Measurements from ENCODE around the gene IGFLR1. TPM values are rescaled to one million over a fixed set of nuclear protein-coding genes. Genes with fewer than 3 reads are reported as not detected.

The IGFLR1 gene
- total and polyA plus RNA-seq, 9 of the 15 experiments (the other 6 are each of a cell fraction or from before 2014, with no cell fraction given), result 1.0 to 14.3 (median 4.6) TPM

DNA sequence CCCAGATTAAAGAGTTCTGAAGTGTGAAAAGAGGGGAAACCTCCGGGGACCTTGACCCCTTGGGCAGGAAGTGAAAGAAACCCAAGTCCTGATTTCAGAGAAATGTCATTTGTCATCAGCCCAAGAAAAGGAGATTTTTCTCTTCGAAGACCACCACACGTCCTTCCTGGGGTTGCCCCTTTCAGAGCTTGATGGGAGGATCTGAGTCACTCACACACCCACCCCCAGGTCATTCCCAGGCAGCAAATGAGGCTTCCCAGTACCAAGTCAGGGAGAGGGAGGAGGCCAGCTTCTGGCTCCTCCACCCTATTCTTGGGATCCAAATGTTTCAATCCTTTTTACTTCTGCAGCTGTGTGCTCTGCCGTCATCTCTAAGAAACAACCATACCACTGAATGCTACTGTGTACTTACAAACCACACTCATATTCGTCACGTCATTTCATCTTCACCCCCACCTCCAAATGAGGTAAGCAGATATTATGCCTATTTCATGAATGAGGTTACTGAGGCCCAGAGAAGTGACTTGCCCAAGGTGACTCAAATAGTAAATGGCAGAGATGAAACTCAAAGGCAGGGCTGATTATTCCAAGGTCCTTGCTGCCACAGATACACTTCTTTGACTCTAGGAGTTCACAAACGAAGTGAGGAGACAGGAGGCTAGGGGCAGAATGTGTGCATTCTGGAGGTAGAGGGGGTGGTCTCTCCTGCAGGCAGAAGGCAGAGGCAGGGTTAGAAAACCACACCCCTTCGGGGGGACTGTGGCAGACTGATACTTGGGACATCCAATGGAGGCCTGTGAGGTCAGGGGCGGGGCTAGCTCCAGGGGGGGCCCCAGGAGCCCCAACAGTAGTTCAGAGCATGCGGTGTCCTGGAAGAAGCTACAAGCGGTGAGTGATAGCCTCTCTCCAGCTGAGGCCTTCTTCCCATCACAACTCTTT, 29.4 kb downstream of the IGFLR1 start:
- peaks cover 8 to 36% of the 10 kb centered on the region in 2 experiments for H3K4me1 ChIP-seq (replicated peaks in 1 of 2; ENCODE audit: control insufficient read depth in 2 of 2, insufficient read depth in 2 of 2, low read length in 2 of 2)
- H3K9ac ChIP-seq (ENCODE audit: insufficient read depth in 1 of 2, low read depth in 2 of 2, low read length in 2 of 2), result no peak overlapping the region
- ChIA-PET POLR2A (interaction anchor here (0.6 to 1.4 kb wide), 3 partner anchors 9 to 28 kb away, joined by 3 read pairs; no protein-coding TSS in a partner anchor), CTCF (ENCODE audit: low intra/inter-chr PET ratio) (interaction anchor here (0.5 to 1.0 kb wide), 2 partner anchors 8 to 146 kb away, joined by 3 read pairs; no protein-coding TSS in a partner anchor)
- DNase-seq (ENCODE audit: extremely low read depth in 1 of 4, low spot score in 3 of 4) (peak in 3 of 4 experiments; percentile 36 to 37 (median 37)), ATAC-seq (no peak), FAIRE-seq (no peak)
- 7% methylated on average over 11 of the region's 11 CpGs for WGBS (ENCODE audit: insufficient coverage, low coverage, missing lambda C conversion rate)
- H2AFZ ChIP-seq (ENCODE audit: low read depth, low read length), result no peak overlapping the region
- in situ Hi-C loops (cut with MboI), result no loop called here
- no peaks in the 10 kb centered on the region for H4K20me1 ChIP-seq (replicated peaks; ENCODE audit: control insufficient read depth, insufficient read depth, low read length)
- H3K36me3 ChIP-seq (ENCODE audit: control insufficient read depth, insufficient read depth, low read length), result no peaks in the 10 kb centered on the region
- H3K4me2 ChIP-seq (ENCODE audit: insufficient read depth, low read length), result no peak overlapping the region
- peaks cover 22 to 62% of the 10 kb centered on the region in 2 experiments for H3K27me3 ChIP-seq (ENCODE audit: control insufficient read depth in 2 of 2, insufficient read depth in 2 of 2, low read length in 2 of 2)
- TF ChIP-seq, protein P1, sequence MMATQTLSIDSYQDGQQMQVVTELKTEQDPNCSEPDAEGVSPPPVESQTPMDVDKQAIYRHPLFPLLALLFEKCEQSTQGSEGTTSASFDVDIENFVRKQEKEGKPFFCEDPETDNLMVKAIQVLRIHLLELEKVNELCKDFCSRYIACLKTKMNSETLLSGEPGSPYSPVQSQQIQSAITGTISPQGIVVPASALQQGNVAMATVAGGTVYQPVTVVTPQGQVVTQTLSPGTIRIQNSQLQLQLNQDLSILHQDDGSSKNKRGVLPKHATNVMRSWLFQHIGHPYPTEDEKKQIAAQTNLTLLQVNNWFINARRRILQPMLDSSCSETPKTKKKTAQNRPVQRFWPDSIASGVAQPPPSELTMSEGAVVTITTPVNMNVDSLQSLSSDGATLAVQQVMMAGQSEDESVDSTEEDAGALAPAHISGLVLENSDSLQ (IDR thresholded peaks at IDR 0.05), result peak; percentile 51; the same call in 1 of the 2 replicates
- no peak for TF ChIP-seq SAP30 (IDR thresholded peaks at IDR 0.05; ENCODE audit: borderline replicate concordance, insufficient read depth, low read depth, low read length, poor library complexity, severe bottlenecking)
- no peak for TF ChIP-seq TOE1 (IDR thresholded peaks at IDR 0.05; ENCODE audit: borderline replicate concordance)
- no peak for TF ChIP-seq TOE1 (CRISPR knock-in tag; IDR thresholded peaks at IDR 0.05; ENCODE audit: borderline replicate concordance, low read depth)
- no peak for TF ChIP-seq ATF1 (CRISPR knock-in tag; IDR thresholded peaks at IDR 0.05)
- no peak for TF ChIP-seq ATF1 (tag; IDR thresholded peaks at IDR 0.05)
- no peak for TF ChIP-seq ETS2 (tag; IDR thresholded peaks at IDR 0.05; ENCODE audit: borderline replicate concordance, poor library complexity, severe bottlenecking)
- no peak for TF ChIP-seq HCFC1 (IDR thresholded peaks at IDR 0.05; ENCODE audit: low read depth, low read length)
- TF ChIP-seq, protein P2, sequence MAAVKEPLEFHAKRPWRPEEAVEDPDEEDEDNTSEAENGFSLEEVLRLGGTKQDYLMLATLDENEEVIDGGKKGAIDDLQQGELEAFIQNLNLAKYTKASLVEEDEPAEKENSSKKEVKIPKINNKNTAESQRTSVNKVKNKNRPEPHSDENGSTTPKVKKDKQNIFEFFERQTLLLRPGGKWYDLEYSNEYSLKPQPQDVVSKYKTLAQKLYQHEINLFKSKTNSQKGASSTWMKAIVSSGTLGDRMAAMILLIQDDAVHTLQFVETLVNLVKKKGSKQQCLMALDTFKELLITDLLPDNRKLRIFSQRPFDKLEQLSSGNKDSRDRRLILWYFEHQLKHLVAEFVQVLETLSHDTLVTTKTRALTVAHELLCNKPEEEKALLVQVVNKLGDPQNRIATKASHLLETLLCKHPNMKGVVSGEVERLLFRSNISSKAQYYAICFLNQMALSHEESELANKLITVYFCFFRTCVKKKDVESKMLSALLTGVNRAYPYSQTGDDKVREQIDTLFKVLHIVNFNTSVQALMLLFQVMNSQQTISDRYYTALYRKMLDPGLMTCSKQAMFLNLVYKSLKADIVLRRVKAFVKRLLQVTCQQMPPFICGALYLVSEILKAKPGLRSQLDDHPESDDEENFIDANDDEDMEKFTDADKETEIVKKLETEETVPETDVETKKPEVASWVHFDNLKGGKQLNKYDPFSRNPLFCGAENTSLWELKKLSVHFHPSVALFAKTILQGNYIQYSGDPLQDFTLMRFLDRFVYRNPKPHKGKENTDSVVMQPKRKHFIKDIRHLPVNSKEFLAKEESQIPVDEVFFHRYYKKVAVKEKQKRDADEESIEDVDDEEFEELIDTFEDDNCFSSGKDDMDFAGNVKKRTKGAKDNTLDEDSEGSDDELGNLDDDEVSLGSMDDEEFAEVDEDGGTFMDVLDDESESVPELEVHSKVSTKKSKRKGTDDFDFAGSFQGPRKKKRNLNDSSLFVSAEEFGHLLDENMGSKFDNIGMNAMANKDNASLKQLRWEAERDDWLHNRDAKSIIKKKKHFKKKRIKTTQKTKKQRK (IDR thresholded peaks at IDR 0.05; ENCODE audit: borderline replicate concordance, low read depth, low read length), result no peak
- TF ChIP-seq, protein P3, sequence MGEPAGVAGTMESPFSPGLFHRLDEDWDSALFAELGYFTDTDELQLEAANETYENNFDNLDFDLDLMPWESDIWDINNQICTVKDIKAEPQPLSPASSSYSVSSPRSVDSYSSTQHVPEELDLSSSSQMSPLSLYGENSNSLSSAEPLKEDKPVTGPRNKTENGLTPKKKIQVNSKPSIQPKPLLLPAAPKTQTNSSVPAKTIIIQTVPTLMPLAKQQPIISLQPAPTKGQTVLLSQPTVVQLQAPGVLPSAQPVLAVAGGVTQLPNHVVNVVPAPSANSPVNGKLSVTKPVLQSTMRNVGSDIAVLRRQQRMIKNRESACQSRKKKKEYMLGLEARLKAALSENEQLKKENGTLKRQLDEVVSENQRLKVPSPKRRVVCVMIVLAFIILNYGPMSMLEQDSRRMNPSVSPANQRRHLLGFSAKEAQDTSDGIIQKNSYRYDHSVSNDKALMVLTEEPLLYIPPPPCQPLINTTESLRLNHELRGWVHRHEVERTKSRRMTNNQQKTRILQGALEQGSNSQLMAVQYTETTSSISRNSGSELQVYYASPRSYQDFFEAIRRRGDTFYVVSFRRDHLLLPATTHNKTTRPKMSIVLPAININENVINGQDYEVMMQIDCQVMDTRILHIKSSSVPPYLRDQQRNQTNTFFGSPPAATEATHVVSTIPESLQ (CRISPR knock-in tag; IDR thresholded peaks at IDR 0.05), result no peak
- intact Hi-C loops (cut with micrococcal nuclease), result no loop called here
- H3K27ac ChIP-seq (ENCODE audit: extremely low read depth, low read depth, low read length), result no peak overlapping the region
- no peaks in the 10 kb centered on the region; the same call in 2 of the 3 replicates for H3K79me2 ChIP-seq (ENCODE audit: control insufficient read depth, insufficient read depth, low read length)
- no peak overlapping the region for H3K4me3 ChIP-seq
- H3K9me3 ChIP-seq (replicated peaks; ENCODE audit: control insufficient read depth, insufficient read depth, low read depth, low read length), result no peaks in the 10 kb centered on the region
- H3K9me1 ChIP-seq (ENCODE audit: control insufficient read depth, insufficient read depth, low read length), result no peaks in the 10 kb centered on the region
- no TSS peak for BruUV-seq (replicated peaks)
